ENCODE data around the gene IL22RA1.

Gene IL22RA1

GRCh38 chr1:24139222-24139489 lies 3.8 kb downstream of the IL22RA1 start:
- Histone ChIP-seq H3K9ac (no peak overlapping the region), H3K9me3 (replicated peaks in 1 of 11) (peaks cover 10 to 44% (median 29%) of the 10 kb centered on the region in 11 experiments), H3K4me3 (no peak overlapping the region), H3K27ac (no peak overlapping the region), H4K20me1 (no peaks in the 10 kb centered on the region), H3K36me3 (no peaks in the 10 kb centered on the region), H3K4me1 (peaks cover 0 to 20% (median 11%) of the 10 kb centered on the region in 10 experiments; a peak in 17 of 20 replicates), H3K27me3 (no peaks in the 10 kb centered on the region), H3K4me2 (no peak overlapping the region)
- TF ChIP-seq Cebpa-rat (IDR thresholded peaks at IDR 0.05): no peak

- Histone ChIP-seq H3K9me3 (replicated peaks in 1 of 11) (peaks cover 10 to 46% (median 31%) of the 10 kb centered on the region in 11 experiments), H3K27ac (no peak overlapping the region), H3K9ac (no peak overlapping the region), H3K4me2 (peak overlapping the region in 1 of 11 experiments; percentile 35; a peak in 2 of 22 replicates), H3K4me3 (no peak overlapping the region), H3K36me3 (no peaks in the 10 kb centered on the region), H3K4me1 (peaks cover 0 to 15% (median 5%) of the 10 kb centered on the region in 10 experiments; a peak in 15 of 20 replicates), H3K27me3 (no peaks in the 10 kb centered on the region), H4K20me1 (no peaks in the 10 kb centered on the region)
- peak in 1 of 11 experiments; percentile 41; a peak in 1 of 22 replicates for TF ChIP-seq Cebpa-rat (IDR thresholded peaks at IDR 0.05)
Measured at GRCh38 chr1:24138476-24139221, 4.3 kb downstream of the IL22RA1 start.

GRCh38 chr1:24136956-24137539 lies 5.9 kb downstream of the IL22RA1 start:
- Histone ChIP-seq H4K20me1 (no peaks in the 10 kb centered on the region), H3K27ac (no peak overlapping the region), H3K4me3 (no peak overlapping the region), H3K9ac (no peak overlapping the region), H3K27me3 (no peaks in the 10 kb centered on the region), H3K9me3 (replicated peaks in 1 of 11) (peaks cover 12 to 49% (median 37%) of the 10 kb centered on the region in 11 experiments), H3K36me3 (no peaks in the 10 kb centered on the region), H3K4me1 (peaks cover 0 to 8% (median 1%) of the 10 kb centered on the region in 10 experiments; a peak in 4 of 20 replicates), H3K4me2 (no peak overlapping the region)
- TF ChIP-seq Cebpa-rat (IDR thresholded peaks at IDR 0.05): no peak

GRCh38 chr1:24134376-24134775 lies 8.6 kb downstream of the IL22RA1 start:
- Histone ChIP-seq H3K27me3 (no peaks in the 10 kb centered on the region), H3K27ac (no peak overlapping the region), H3K9ac (no peak overlapping the region), H3K36me3 (0 out of 22 replicates have a peak, but pooled peaks cover 0 to 8% (median 0%) of the 10 kb centered on the region in 11 experiments), H3K9me3 (replicated peaks in 1 of 11) (peaks cover 39 to 71% (median 59%) of the 10 kb centered on the region in 11 experiments), H4K20me1 (no peaks in the 10 kb centered on the region), H3K4me2 (no peak overlapping the region), H3K4me3 (no peak overlapping the region), H3K4me1 (peaks cover 0 to 8% (median 1%) of the 10 kb centered on the region in 10 experiments; a peak in 4 of 20 replicates)
- TF ChIP-seq Cebpa-rat (IDR thresholded peaks at IDR 0.05): no peak

GRCh38 chr1:24133819-24134218 lies 9.1 kb downstream of the IL22RA1 start:
- Histone ChIP-seq H3K36me3 (0 out of 22 replicates have a peak, but pooled peaks cover 0 to 8% (median 0%) of the 10 kb centered on the region in 11 experiments), H3K4me1 (peaks cover 0 to 7% (median 1%) of the 10 kb centered on the region in 10 experiments; a peak in 4 of 20 replicates), H3K9ac (no peak overlapping the region), H3K4me3 (no peak overlapping the region), H4K20me1 (no peaks in the 10 kb centered on the region), H3K27me3 (no peaks in the 10 kb centered on the region), H3K9me3 (replicated peaks in 1 of 11) (peaks cover 44 to 71% (median 62%) of the 10 kb centered on the region in 11 experiments), H3K27ac (no peak overlapping the region), H3K4me2 (no peak overlapping the region)
- no peak for TF ChIP-seq Cebpa-rat (IDR thresholded peaks at IDR 0.05)

- Histone ChIP-seq H3K9ac (no peak overlapping the region), H3K9me3 (replicated peaks in 1 of 11) (peaks cover 38 to 56% (median 52%) of the 10 kb centered on the region in 11 experiments), H3K36me3 (0 out of 22 replicates have a peak, but pooled peaks cover 0 to 8% (median 0%) of the 10 kb centered on the region in 11 experiments), H4K20me1 (no peaks in the 10 kb centered on the region), H3K27me3 (no peaks in the 10 kb centered on the region), H3K4me3 (no peak overlapping the region), H3K4me2 (no peak overlapping the region), H3K27ac (no peak overlapping the region), H3K4me1 (peaks cover 0 to 16% (median 5%) of the 10 kb centered on the region in 10 experiments; a peak in 11 of 20 replicates)
- TF ChIP-seq Cebpa-rat (IDR thresholded peaks at IDR 0.05): no peak
Measured at GRCh38 chr1:24130385-24130784, 12.6 kb downstream of the IL22RA1 start.

- H3K9me3 ChIP-seq (replicated peaks in 1 of 11): peaks cover 31 to 41% (median 37%) of the 10 kb centered on the region in 11 experiments
- no peak overlapping the region for H3K27ac ChIP-seq
- H3K4me1 ChIP-seq: peaks cover 0 to 23% (median 5%) of the 10 kb centered on the region in 10 experiments; a peak in 11 of 20 replicates
- no peak overlapping the region for H3K9ac ChIP-seq
- H4K20me1 ChIP-seq: no peaks in the 10 kb centered on the region
- no peak overlapping the region for H3K4me3 ChIP-seq
- H3K4me2 ChIP-seq: no peak overlapping the region
- H3K36me3 ChIP-seq: 0 out of 22 replicates have a peak, but pooled peaks cover 0 to 8% (median 0%) of the 10 kb centered on the region in 11 experiments
- TF ChIP-seq Cebpa-rat (IDR thresholded peaks at IDR 0.05): no peak
- no peaks in the 10 kb centered on the region for H3K27me3 ChIP-seq
Measured at GRCh38 chr1:24127801-24128363, 15.1 kb downstream of the IL22RA1 start.

- no peak for TF ChIP-seq Cebpa-rat (IDR thresholded peaks at IDR 0.05)
- Histone ChIP-seq H3K4me1 (peaks cover 0 to 23% (median 5%) of the 10 kb centered on the region in 10 experiments; a peak in 11 of 20 replicates), H3K36me3 (0 out of 22 replicates have a peak, but pooled peaks cover 0 to 8% (median 0%) of the 10 kb centered on the region in 11 experiments), H3K27me3 (no peaks in the 10 kb centered on the region), H3K9me3 (replicated peaks in 1 of 11) (peaks cover 29 to 35% (median 34%) of the 10 kb centered on the region in 11 experiments), H3K27ac (no peak overlapping the region), H3K4me3 (no peak overlapping the region), H3K4me2 (no peak overlapping the region; a peak in 1 of 22 replicates), H3K9ac (no peak overlapping the region), H4K20me1 (no peaks in the 10 kb centered on the region)
Measured at GRCh38 chr1:24127134-24127800, 15.7 kb downstream of the IL22RA1 start.

Measured in BLaER1 treated with 17β-estradiol and CSF1 and Interleukin-3, amounts not matched to agents 10 nM and 100 nM (cell line).